ENCODE measurements around the gene MAGI2. TPM values are rescaled to one million over a fixed set of nuclear protein-coding genes. Genes with fewer than 3 reads are reported as not detected.

Gene MAGI2
- total RNA-seq, 4 donors from 2014 or later, result 0.23 to 5.5 (median 0.45) TPM

GRCh38 chr7:78315119-78315518, 1138.3 kb downstream of the MAGI2 start:
- Histone ChIP-seq H3K4me3 (no peak overlapping the region), H3K27me3 (no peaks in the 10 kb centered on the region), H3K4me1 (no peaks in the 10 kb centered on the region), H3K36me3 (no peaks in the 10 kb centered on the region), H3K27ac (no peak overlapping the region), H3K9me3 (no peaks in the 10 kb centered on the region)
- no peak for DNase-seq
- intact Hi-C loops (cut with DNase I), result no loop called here
- TF ChIP-seq POLR2A (IDR thresholded peaks at IDR 0.05) (no peak), CTCF (IDR thresholded peaks at IDR 0.05) (no peak)
- WGBS, 2 donors, result 36 to 44% methylated on average over 2 of the region's 2 CpGs

GRCh38 chr7:78311181-78311580, 1142.3 kb downstream of the MAGI2 start:
- Histone ChIP-seq H3K27ac (no peak overlapping the region), H3K4me3 (no peak overlapping the region), H3K9me3 (no peaks in the 10 kb centered on the region), H3K4me1 (no peaks in the 10 kb centered on the region), H3K36me3 (no peaks in the 10 kb centered on the region), H3K27me3 (no peaks in the 10 kb centered on the region)
- intact Hi-C loops (cut with DNase I), result no loop called here
- no peak for TF ChIP-seq POLR2A (IDR thresholded peaks at IDR 0.05)
- no peak for TF ChIP-seq CTCF (IDR thresholded peaks at IDR 0.05)
- DNase-seq, result no peak
- 76 to 82% methylated on average over 2 of the region's 2 CpGs for WGBS, 2 donors

GRCh38 chr7:78307892-78308291, 1145.6 kb downstream of the MAGI2 start:
- Histone ChIP-seq H3K9me3 (no peaks in the 10 kb centered on the region), H3K27ac (no peak overlapping the region), H3K4me1 (no peaks in the 10 kb centered on the region), H3K4me3 (no peak overlapping the region), H3K36me3 (no peaks in the 10 kb centered on the region), H3K27me3 (no peaks in the 10 kb centered on the region)
- TF ChIP-seq POLR2A (IDR thresholded peaks at IDR 0.05) (no peak), CTCF (IDR thresholded peaks at IDR 0.05) (no peak)
- DNase-seq, result no peak
- intact Hi-C loops (cut with DNase I), result no loop called here

- no peak for DNase-seq
- Histone ChIP-seq H3K36me3 (no peaks in the 10 kb centered on the region), H3K4me1 (no peaks in the 10 kb centered on the region), H3K4me3 (no peak overlapping the region), H3K9me3 (no peaks in the 10 kb centered on the region), H3K27ac (no peak overlapping the region), H3K27me3 (no peaks in the 10 kb centered on the region)
- no peak for TF ChIP-seq CTCF (IDR thresholded peaks at IDR 0.05)
- TF ChIP-seq POLR2A (IDR thresholded peaks at IDR 0.05), result no peak
- 59 to 69% methylated on average over 1 of the region's 1 CpG for WGBS, 2 donors
- intact Hi-C loops (cut with DNase I), result no loop called here
Observed at GRCh38 chr7:78306634-78307033, 1146.8 kb downstream of the MAGI2 start.

GRCh38 chr7:78301407-78301806, 1152.1 kb downstream of the MAGI2 start:
- no peak for DNase-seq

More at GRCh38 chr7:78301407-78301806, 1152.1 kb downstream of the MAGI2 start:
- H3K4me3 ChIP-seq, result no peak overlapping the region
- H3K27me3 ChIP-seq, result no peaks in the 10 kb centered on the region
- no peaks in the 10 kb centered on the region for H3K36me3 ChIP-seq
- H3K4me1 ChIP-seq, result no peaks in the 10 kb centered on the region
- H3K9me3 ChIP-seq, result no peaks in the 10 kb centered on the region
- intact Hi-C loops (cut with DNase I), result no loop called here
- 60 to 83% methylated on average over 3 of the region's 3 CpGs for WGBS, 2 donors
- H3K27ac ChIP-seq, result no peak overlapping the region
- TF ChIP-seq POLR2A (IDR thresholded peaks at IDR 0.05) (no peak), CTCF (IDR thresholded peaks at IDR 0.05) (no peak)

All from esophagus squamous epithelium (tissue), 5 donors.